VCaP (cell line): ENCODE data around the gene IFT25.
"Not testable (repeated sequence)": the region's sequence is repeated elsewhere in the genome, so short reads cannot be mapped to it uniquely, and the experiment has no call there.

Source experiments
- H3K27ac ChIP-seq: fragments of 450-650 bp; 2 replicates; pipeline ENCODE4 v1.5.1; 2017
- CTCF ChIP-seq: fragments of 450-650 bp; conservative IDR thresholded peaks from 2 replicates; pipeline ENCODE4 v1.5.1; 2017; ENCODE audit warnings: mild to moderate bottlenecking, moderate library complexity

The IFT25 gene

GRCh38 chr1:53945433-53946251, at the start of gene IFT25:
Gene IFT25 (minus strand): TSS chr1:53945699. CDS start chr1:53940082, 5,617 bp downstream.
- TF ChIP-seq CTCF = no peak
- peak within 1 kb of the TSS; percentile 77 for H3K27ac ChIP-seq

- H3K27ac ChIP-seq = not testable (repeated sequence)
Measured at GRCh38 chr1:53994516-53994915, 49.0 kb upstream of the IFT25 start.

GRCh38 chr1:53992085-53992874, 46.8 kb upstream of the IFT25 start:
- no peak; the same call in 1 of the 2 replicates for TF ChIP-seq CTCF
- H3K27ac ChIP-seq = no peak overlapping the region

- TF ChIP-seq CTCF = no peak
Measured at GRCh38 chr1:53987880-53988279, 42.4 kb upstream of the IFT25 start.

GRCh38 chr1:53986458-53986857, 41.0 kb upstream of the IFT25 start:
- TF ChIP-seq CTCF = no peak
- no peak overlapping the region for H3K27ac ChIP-seq

More at GRCh38 chr1:53987880-53988279, 42.4 kb upstream of the IFT25 start:
- H3K27ac ChIP-seq = no peak overlapping the region

- no peak overlapping the region for H3K27ac ChIP-seq
- TF ChIP-seq CTCF = no peak
Measured at GRCh38 chr1:53984726-53985125, 39.2 kb upstream of the IFT25 start.

- H3K27ac ChIP-seq = peak overlapping the region; percentile 68
- TF ChIP-seq CTCF = no peak
Measured at GRCh38 chr1:53982763-53983104, 37.2 kb upstream of the IFT25 start.
